ENCODE results near the gene CALR3. TPM values are rescaled to one million over a fixed set of nuclear protein-coding genes. Genes with fewer than 3 reads are reported as not detected.
"Not testable (repeated sequence)": the region's sequence is repeated elsewhere in the genome, so short reads cannot be mapped to it uniquely, and the experiment has no call there.

CALR3 gene
- total RNA-seq, 2 donors from 2014 or later: not detected

DNA sequence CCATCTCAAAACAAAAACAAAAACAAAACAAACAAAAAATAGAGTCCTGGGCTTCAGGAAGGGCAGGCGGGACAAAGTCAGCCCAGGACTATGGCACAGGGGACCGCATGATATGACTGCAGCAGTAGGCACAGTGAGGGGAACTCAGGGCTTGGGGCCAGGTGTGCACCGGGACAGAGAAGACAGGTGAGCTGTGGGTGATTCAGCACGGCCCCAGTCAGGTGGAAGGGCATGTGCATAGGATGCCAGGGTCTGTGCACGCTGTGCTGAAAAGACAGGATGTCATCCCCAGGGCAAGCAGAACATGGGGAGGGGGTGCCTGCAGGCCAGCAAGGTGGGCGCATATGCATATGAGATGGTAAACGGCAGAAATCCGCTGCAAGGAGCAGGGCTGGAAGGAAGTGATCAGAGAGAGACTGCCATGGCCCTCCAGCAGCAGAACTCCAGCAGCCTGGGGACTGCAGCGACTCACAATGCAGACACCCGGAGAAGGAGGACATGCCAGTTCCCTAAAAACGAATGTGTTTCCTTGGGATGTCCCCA lies 39.2 kb downstream of the CALR3 start:
- Histone ChIP-seq H3K9ac (ENCODE audit: low read depth in 2 of 2, low read length in 2 of 2) (no peak overlapping the region), H3K36me3 (no peaks in the 10 kb centered on the region), H3K27me3 (no peaks in the 10 kb centered on the region), H3K9me3 (no peaks in the 10 kb centered on the region), H3K4me1 (peaks cover 3% of the 10 kb centered on the region), H3K4me3 (no peak overlapping the region), H3K27ac (no peak overlapping the region)
- DNase-seq: no peak
- intact Hi-C loops (cut with DNase I): no loop called here
- TF ChIP-seq CTCF (IDR thresholded peaks at IDR 0.05): no peak

- DNase-seq: no peak
- Histone ChIP-seq H3K4me3 (no peak overlapping the region), H3K27me3 (no peaks in the 10 kb centered on the region), H3K36me3 (no peaks in the 10 kb centered on the region), H3K9me3 (no peaks in the 10 kb centered on the region), H3K9ac (ENCODE audit: low read depth in 2 of 2, low read length in 2 of 2) (no peak overlapping the region), H3K27ac (no peak overlapping the region), H3K4me1 (peaks cover 3% of the 10 kb centered on the region)
- TF ChIP-seq CTCF (IDR thresholded peaks at IDR 0.05): no peak
- intact Hi-C loops (cut with DNase I): no loop called here
Observed at GRCh38 chr19:16455489-16455888, 40.5 kb downstream of the CALR3 start.

- H3K27me3 ChIP-seq: no peaks in the 10 kb centered on the region
- intact Hi-C loops (cut with DNase I): no loop called here
- no peak overlapping the region for H3K9ac ChIP-seq (ENCODE audit: low read depth in 2 of 2, low read length in 2 of 2)
- TF ChIP-seq CTCF (IDR thresholded peaks at IDR 0.05): no peak
- DNase-seq: no peak
- H3K27ac ChIP-seq: no peak overlapping the region
- H3K36me3 ChIP-seq: no peaks in the 10 kb centered on the region
- H3K9me3 ChIP-seq: no peaks in the 10 kb centered on the region
- no peak overlapping the region for H3K4me3 ChIP-seq
- H3K4me1 ChIP-seq: peaks cover 3% of the 10 kb centered on the region
Observed at GRCh38 chr19:16454351-16454918, 41.5 kb downstream of the CALR3 start.

DNA sequence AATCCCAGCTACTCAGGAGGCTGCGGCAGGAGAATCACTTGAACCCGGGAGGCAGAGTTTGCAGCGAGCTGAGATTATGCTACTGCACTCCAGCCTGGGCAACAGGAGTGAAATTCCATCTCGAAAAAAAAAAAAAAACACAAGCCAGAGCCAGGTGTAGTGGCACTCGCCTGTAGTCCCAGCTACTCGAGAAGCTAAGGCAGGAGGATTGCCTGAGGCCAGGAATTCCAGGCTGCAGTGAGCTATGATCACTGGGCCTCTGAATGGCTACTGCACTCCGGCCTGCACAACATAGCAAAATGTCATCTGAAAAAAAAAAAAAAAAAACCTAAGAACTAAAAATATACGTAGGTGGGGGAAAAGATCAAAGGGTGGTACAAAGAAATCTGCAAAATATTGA lies 43.6 kb downstream of the CALR3 start:
- intact Hi-C loops (cut with DNase I): no loop called here
- Histone ChIP-seq H3K9ac (ENCODE audit: low read depth in 2 of 2, low read length in 2 of 2) (no peak overlapping the region), H3K9me3 (no peaks in the 10 kb centered on the region), H3K4me3 (no peak overlapping the region), H3K36me3 (no peaks in the 10 kb centered on the region), H3K4me1 (peaks cover 3% of the 10 kb centered on the region), H3K27ac (no peak overlapping the region), H3K27me3 (no peaks in the 10 kb centered on the region)
- no peak for DNase-seq
- no peak for TF ChIP-seq CTCF (IDR thresholded peaks at IDR 0.05)

- intact Hi-C loops (cut with DNase I): no loop called here
- no peak for DNase-seq
- H3K9me3 ChIP-seq: no peaks in the 10 kb centered on the region
- no peak overlapping the region for H3K27ac ChIP-seq
- H3K36me3 ChIP-seq: no peaks in the 10 kb centered on the region
- TF ChIP-seq CTCF (IDR thresholded peaks at IDR 0.05): no peak
- peaks cover 8% of the 10 kb centered on the region for H3K4me1 ChIP-seq
- H3K4me3 ChIP-seq: no peak overlapping the region
- no peaks in the 10 kb centered on the region for H3K27me3 ChIP-seq
- no peak overlapping the region for H3K9ac ChIP-seq (ENCODE audit: low read depth in 2 of 2, low read length in 2 of 2)
Observed at GRCh38 chr19:16449330-16449961, 46.5 kb downstream of the CALR3 start.

- H3K9me3 ChIP-seq; H3K36me3 ChIP-seq; DNase-seq; intact Hi-C loops (cut with DNase I); H3K4me3 ChIP-seq; H3K27me3 ChIP-seq; H3K9ac ChIP-seq (ENCODE audit: low read depth in 2 of 2, low read length in 2 of 2); H3K4me1 ChIP-seq; H3K27ac ChIP-seq: not testable (repeated sequence)
Observed at GRCh38 chr19:16448872-16449271, 47.1 kb downstream of the CALR3 start.
